PC-9 (cell line): ENCODE data around the gene MXD4.

ENCODE experiments used
- EZH2 ChIP-seq: fragments of 200-600 bp; sonication (generic); IDR thresholded peaks from 2 replicates; pipeline ENCODE4 v1.8.0; 2017; ENCODE audit warnings: antibody characterized with exemption, low read depth
- TF ChIP-seq, protein P1 (sequence below): fragments of 200-600 bp; sonication (generic); conservative IDR thresholded peaks from 2 replicates; pipeline ENCODE4 v1.6.1; 2017; ENCODE audit warnings: mixed run types, antibody characterized with exemption, mild to moderate bottlenecking, moderate library complexity

DNA sequence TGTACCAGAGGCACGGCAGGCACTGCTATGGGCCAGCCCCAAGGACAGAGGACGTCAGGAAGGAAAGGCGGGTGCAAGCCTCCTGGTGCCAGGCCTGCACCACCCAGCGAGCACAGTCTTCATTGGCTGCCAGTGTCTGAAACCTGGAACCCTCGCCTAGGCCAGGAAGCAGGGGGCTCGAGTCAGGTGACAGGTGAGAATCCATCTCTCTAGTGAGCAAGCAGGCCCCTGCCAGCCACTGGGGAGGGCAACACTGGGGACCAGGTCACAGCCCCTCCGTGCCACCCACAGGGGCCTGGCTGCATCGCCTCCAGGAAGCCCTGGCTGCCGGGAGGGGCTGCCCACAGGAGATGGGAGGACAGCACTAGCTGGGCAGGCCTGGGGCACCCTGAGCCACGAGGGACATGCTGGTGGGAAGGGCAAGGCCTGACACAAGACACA, 13.1 kb downstream of the MXD4 start:
- TF ChIP-seq, protein P1, sequence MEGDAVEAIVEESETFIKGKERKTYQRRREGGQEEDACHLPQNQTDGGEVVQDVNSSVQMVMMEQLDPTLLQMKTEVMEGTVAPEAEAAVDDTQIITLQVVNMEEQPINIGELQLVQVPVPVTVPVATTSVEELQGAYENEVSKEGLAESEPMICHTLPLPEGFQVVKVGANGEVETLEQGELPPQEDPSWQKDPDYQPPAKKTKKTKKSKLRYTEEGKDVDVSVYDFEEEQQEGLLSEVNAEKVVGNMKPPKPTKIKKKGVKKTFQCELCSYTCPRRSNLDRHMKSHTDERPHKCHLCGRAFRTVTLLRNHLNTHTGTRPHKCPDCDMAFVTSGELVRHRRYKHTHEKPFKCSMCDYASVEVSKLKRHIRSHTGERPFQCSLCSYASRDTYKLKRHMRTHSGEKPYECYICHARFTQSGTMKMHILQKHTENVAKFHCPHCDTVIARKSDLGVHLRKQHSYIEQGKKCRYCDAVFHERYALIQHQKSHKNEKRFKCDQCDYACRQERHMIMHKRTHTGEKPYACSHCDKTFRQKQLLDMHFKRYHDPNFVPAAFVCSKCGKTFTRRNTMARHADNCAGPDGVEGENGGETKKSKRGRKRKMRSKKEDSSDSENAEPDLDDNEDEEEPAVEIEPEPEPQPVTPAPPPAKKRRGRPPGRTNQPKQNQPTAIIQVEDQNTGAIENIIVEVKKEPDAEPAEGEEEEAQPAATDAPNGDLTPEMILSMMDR = no peak
- no peak for TF ChIP-seq EZH2
